ENCODE data around the gene AANAT. TPM values are rescaled to one million over a fixed set of nuclear protein-coding genes. Genes with fewer than 3 reads are reported as not detected.
"Not testable (repeated sequence)": the region's sequence is repeated elsewhere in the genome, so short reads cannot be mapped to it uniquely, and the experiment has no call there.

AANAT gene
- total RNA-seq, 2 donors from 2014 or later: not detected

GRCh38 chr17:76504117-76504516 lies 36.7 kb downstream of the AANAT start:
- no peaks in the 10 kb centered on the region for H3K36me3 Mint-ChIP-seq (ENCODE audit: low read depth)
- no peak overlapping the region for H3K4me3 Mint-ChIP-seq
- H3K27ac Mint-ChIP-seq: no peak overlapping the region
- Histone ChIP-seq H3K4me1 (ENCODE audit: control insufficient read depth, insufficient read depth, low read length) (no peaks in the 10 kb centered on the region), H3K9me3 (ENCODE audit: control insufficient read depth, low read length) (no peaks in the 10 kb centered on the region), H3K27me3 (ENCODE audit: control insufficient read depth, insufficient read depth, low read length, poor library complexity, severe bottlenecking) (no peaks in the 10 kb centered on the region), H3K9ac (ENCODE audit: extremely low read depth, low read length, poor library complexity, severe bottlenecking) (no peak overlapping the region), H3K4me3 (ENCODE audit: low read length) (no peak overlapping the region), H3K36me3 (ENCODE audit: control insufficient read depth, insufficient read depth, low read length) (no peaks in the 10 kb centered on the region), H3K27ac (ENCODE audit: low read depth, low read length) (no peak overlapping the region)
- peak; percentile 45 for TF ChIP-seq CTCF (conservative IDR thresholded peaks at IDR 0.05)
- DNase-seq: no peak
- WGBS, 2 experiments (ENCODE audit: insufficient coverage in 1 of 2, insufficient read length in 1 of 2): 71 to 88% methylated on average over 5 to 6 of the region's 7 CpGs
- no peaks in the 10 kb centered on the region for H3K9me3 Mint-ChIP-seq
- H3K4me1 Mint-ChIP-seq: peaks cover 30% of the 10 kb centered on the region
- H3K27me3 Mint-ChIP-seq (ENCODE audit: insufficient read depth): peaks cover 22% of the 10 kb centered on the region

GRCh38 chr17:76506408-76507345 lies 39.3 kb downstream of the AANAT start:
- Histone ChIP-seq H3K4me3 (ENCODE audit: low read length) (no peak overlapping the region), H3K27me3 (ENCODE audit: control insufficient read depth, insufficient read depth, low read length, poor library complexity, severe bottlenecking) (no peaks in the 10 kb centered on the region), H3K9me3 (ENCODE audit: control insufficient read depth, low read length) (no peaks in the 10 kb centered on the region), H3K9ac (ENCODE audit: extremely low read depth, low read length, poor library complexity, severe bottlenecking) (no peak overlapping the region), H3K36me3 (ENCODE audit: control insufficient read depth, insufficient read depth, low read length) (no peaks in the 10 kb centered on the region), H3K4me1 (ENCODE audit: control insufficient read depth, insufficient read depth, low read length) (no peaks in the 10 kb centered on the region), H3K27ac (ENCODE audit: low read depth, low read length) (no peak overlapping the region)
- WGBS, 2 experiments (ENCODE audit: insufficient coverage in 1 of 2, insufficient read length in 1 of 2): 30 to 35% methylated on average over 18 to 24 of the region's 24 CpGs
- peak; percentile 99 for DNase-seq
- Mint-ChIP-seq H3K4me3 (no peak overlapping the region), H3K9me3 (no peaks in the 10 kb centered on the region), H3K36me3 (ENCODE audit: low read depth) (no peaks in the 10 kb centered on the region), H3K4me1 (peaks cover 13% of the 10 kb centered on the region), H3K27ac (no peak overlapping the region), H3K27me3 (ENCODE audit: insufficient read depth) (peaks cover 26% of the 10 kb centered on the region)
- peak; percentile 95 for TF ChIP-seq CTCF (conservative IDR thresholded peaks at IDR 0.05)

- H3K27me3 Mint-ChIP-seq (ENCODE audit: insufficient read depth): peaks cover 26% of the 10 kb centered on the region
- H3K4me3 ChIP-seq (ENCODE audit: low read length); H3K9me3 ChIP-seq (ENCODE audit: control insufficient read depth, low read length); H3K27me3 ChIP-seq (ENCODE audit: control insufficient read depth, insufficient read depth, low read length, poor library complexity, severe bottlenecking); H3K4me1 ChIP-seq (ENCODE audit: control insufficient read depth, insufficient read depth, low read length); H3K4me3 Mint-ChIP-seq; H3K27ac ChIP-seq (ENCODE audit: low read depth, low read length); H3K4me1 Mint-ChIP-seq; H3K27ac Mint-ChIP-seq; H3K9ac ChIP-seq (ENCODE audit: extremely low read depth, low read length, poor library complexity, severe bottlenecking); H3K36me3 Mint-ChIP-seq (ENCODE audit: low read depth); H3K36me3 ChIP-seq (ENCODE audit: control insufficient read depth, insufficient read depth, low read length); H3K9me3 Mint-ChIP-seq; DNase-seq: not testable (repeated sequence)
- 89 to 91% methylated on average over 13 to 14 of the region's 14 CpGs for WGBS, 2 experiments (ENCODE audit: insufficient coverage in 1 of 2, insufficient read length in 1 of 2)
These were observed 41.2 kb downstream of the AANAT start for GRCh38 chr17:76508472-76509063.

All from endodermal cell (in vitro differentiated cells).